Right lung (tissue), 10 donors: ENCODE measurements around the gene CASP1. TPM values are rescaled to one million over a fixed set of nuclear protein-coding genes. Genes with fewer than 3 reads are reported as not detected.
"Not testable (repeated sequence)": the region's sequence is repeated elsewhere in the genome, so short reads cannot be mapped to it uniquely, and the experiment has no call there.

Experiments
- DNase-seq, 2 donors: peaks; one replicate each; pipeline ENCODE4 v3.0.0-alpha.2; 2013
- long read RNA-seq, 8 donors: transcript quantifications; one replicate each; lab custom pipeline, GENCODE V29; 2026
- polyA plus RNA-seq, 5 donors: library from polyadenylated mRNA; unstranded; fragments of 120-200 nt; gene quantifications; one replicate each; pipeline versions ENCODE4 v1.2.1 to v1.2.3, GENCODE V29; 2013; ENCODE audit warnings: inconsistent platforms in 1 of 5, low replicate concordance in 1 of 5; ENCODE audit not compliant: insufficient read length in 5 of 5, insufficient read depth in 1 of 5

Gene CASP1
- polyA plus RNA-seq, result 10 to 100 TPM; 23.3 to 34.6 (median 28.5) TPM
- long read RNA-seq, donor 1, partial matches to known transcripts, result 0 of 5 reads
- long read RNA-seq, donor 1, other reads (novel, unspliced or antisense), result 0 of 5 reads
- long read RNA-seq, donor 2, partial matches to known transcripts, result 0 of 4 reads
- long read RNA-seq, donor 2, other reads (novel, unspliced or antisense), result 0 of 4 reads
- long read RNA-seq, donor 3, transcript CASP1-202 (10 exons, 1,477 nt), result major isoform, 6 of 8 reads
- long read RNA-seq, donor 3, partial matches to known transcripts, result 0 of 8 reads
- long read RNA-seq, donor 3, other reads (novel, unspliced or antisense), result 0 of 8 reads
- long read RNA-seq, donor 4, partial matches to known transcripts, result 0 of 3 reads
- long read RNA-seq, donor 4, other reads (novel, unspliced or antisense), result 0 of 3 reads
- long read RNA-seq, donor 5, partial matches to known transcripts, result 0 of 2 reads
- long read RNA-seq, donor 5, other reads (novel, unspliced or antisense), result 0 of 2 reads
- long read RNA-seq, donor 6, partial matches to known transcripts, result 6 of 9 reads
- long read RNA-seq, donor 6, other reads (novel, unspliced or antisense), result 0 of 9 reads
- long read RNA-seq, donor 7, partial matches to known transcripts, result 0 of 1 reads
- long read RNA-seq, donor 7, other reads (novel, unspliced or antisense), result 0 of 1 reads
- long read RNA-seq, donor 8, result 0 reads

GRCh38 chr11:105034813-105035620 lies at the start of gene CASP1:
Gene CASP1, minus strand, starts transcription at chr11:105035144. Its CDS starts 31 bp downstream, at chr11:105035113.
- peak; percentile 56 to 73 for DNase-seq

- no peak for DNase-seq
Observed at GRCh38 chr11:105081412-105082150, 46.6 kb upstream of the CASP1 start.

- DNase-seq, result not testable (repeated sequence)
Observed at GRCh38 chr11:105080171-105080906, 45.4 kb upstream of the CASP1 start.

GRCh38 chr11:105078283-105078682 lies 43.3 kb upstream of the CASP1 start:
- DNase-seq, result no peak

- not testable (repeated sequence) for DNase-seq
Observed at GRCh38 chr11:105077141-105077790, 42.3 kb upstream of the CASP1 start.

GRCh38 chr11:105074166-105074530 lies 39.2 kb upstream of the CASP1 start:
- DNase-seq, result no peak

GRCh38 chr11:105073456-105074165 lies 38.7 kb upstream of the CASP1 start:
- DNase-seq, result no peak

GRCh38 chr11:105072080-105072479 lies 37.1 kb upstream of the CASP1 start:
- not testable (repeated sequence) for DNase-seq

- DNase-seq, result no peak
Observed at GRCh38 chr11:105071089-105071732, 36.3 kb upstream of the CASP1 start.

GRCh38 chr11:105070306-105070705 lies 35.4 kb upstream of the CASP1 start:
- no peak for DNase-seq

- DNase-seq, result not testable (repeated sequence)
Observed at GRCh38 chr11:105069749-105070148, 34.8 kb upstream of the CASP1 start.

GRCh38 chr11:105063245-105063941 lies 28.4 kb upstream of the CASP1 start:
- peak in 1 of 2 donors; percentile 22 for DNase-seq

GRCh38 chr11:105057432-105057831 lies 22.5 kb upstream of the CASP1 start:
- DNase-seq, result no peak

GRCh38 chr11:105056446-105056845 lies 21.5 kb upstream of the CASP1 start:
- no peak for DNase-seq

GRCh38 chr11:105054723-105055493 lies 20.0 kb upstream of the CASP1 start:
- no peak for DNase-seq

- DNase-seq, result no peak
Observed at GRCh38 chr11:105052487-105052886, 17.5 kb upstream of the CASP1 start.

GRCh38 chr11:105051559-105051958 lies 16.6 kb upstream of the CASP1 start:
- DNase-seq, result no peak
